Activated CD4-positive, alpha-beta T cell treated with anti-CD3 and anti-CD28 coated beads, Interleukin-2, amount 10 ng/mL, durations not matched to agents 24 days and 14 days (primary cell): ENCODE results near the gene CDHR2. TPM values are rescaled to one million over a fixed set of nuclear protein-coding genes. Genes with fewer than 3 reads are reported as not detected.
"Not testable (repeated sequence)": the region's sequence is repeated elsewhere in the genome, so short reads cannot be mapped to it uniquely, and the experiment has no call there.

Experiments used
- DNase-seq: peaks from one replicate; pipeline ENCODE4 v3.0.0; 2022
- H3K27ac Mint-ChIP-seq: one replicate; pipeline ENCODE4 v1.8.0; 2022; ENCODE audit warnings: mild to moderate bottlenecking, mixed read lengths
- H3K27me3 Mint-ChIP-seq: one replicate; pipeline ENCODE4 v1.8.0; 2022; ENCODE audit warnings: mixed read lengths
- H3K36me3 Mint-ChIP-seq: one replicate; pipeline ENCODE4 v1.8.0; 2022; ENCODE audit warnings: low read depth, mild to moderate bottlenecking, mixed read lengths
- H3K4me1 Mint-ChIP-seq: one replicate; pipeline ENCODE4 v1.8.0; 2021; ENCODE audit warnings: mixed read lengths
- H3K4me3 Mint-ChIP-seq: one replicate; pipeline ENCODE4 v1.8.0; 2022; ENCODE audit warnings: mild to moderate bottlenecking, moderate library complexity, mixed read lengths
- H3K9me3 Mint-ChIP-seq: one replicate; pipeline ENCODE4 v1.8.0; 2021; ENCODE audit warnings: mixed read lengths
- intact Hi-C: fragments of 100-400 bp; cut with micrococcal nuclease; formaldehyde crosslinking; loops from one replicate; pipeline ENCODE4 v1.15.1; 2023
- total RNA-seq: library from RNA; stranded (reverse); gene quantifications from 2 replicates; pipeline ENCODE4 v1.2.3, GENCODE V29; 2022

Gene CDHR2
- total RNA-seq, 1 donor from 2014 or later, result 0.35 TPM

DNA sequence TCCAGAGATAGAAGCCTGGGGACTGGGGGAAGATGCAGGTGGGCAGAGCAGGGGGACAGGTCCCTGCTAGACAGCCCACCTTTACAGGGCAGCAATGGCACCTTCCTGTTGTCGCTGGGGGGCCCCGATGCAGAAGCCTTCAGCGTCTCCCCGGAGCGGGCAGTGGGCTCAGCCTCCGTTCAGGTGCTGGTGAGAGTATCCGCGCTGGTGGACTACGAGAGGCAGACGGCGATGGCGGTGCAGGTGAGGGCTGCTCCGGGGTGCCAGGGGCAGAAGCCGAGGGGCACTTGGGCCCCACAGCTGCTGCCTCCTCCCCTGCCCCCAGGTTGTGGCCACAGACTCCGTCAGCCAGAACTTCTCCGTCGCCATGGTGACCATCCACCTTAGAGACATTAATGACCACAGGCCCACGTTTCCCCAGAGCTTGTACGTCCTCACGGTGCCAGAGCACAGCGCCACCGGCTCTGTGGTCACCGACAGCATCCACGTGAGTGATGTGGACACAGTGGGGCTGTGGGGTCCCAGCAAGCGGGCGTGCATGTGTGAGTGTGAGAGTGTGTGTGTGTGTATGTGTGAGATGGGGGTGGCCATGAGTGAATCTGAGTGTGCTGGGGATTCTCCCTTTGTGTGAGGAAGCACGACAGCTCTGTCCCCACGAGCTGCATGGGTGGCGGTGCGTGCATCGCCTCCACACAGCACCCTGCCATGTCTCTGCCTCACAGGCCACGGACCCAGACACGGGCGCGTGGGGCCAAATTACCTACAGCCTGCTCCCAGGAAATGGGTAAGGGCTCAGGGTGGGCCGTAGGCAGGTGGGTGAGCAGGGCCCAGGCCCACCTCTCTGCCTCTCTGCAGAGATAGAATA lies 28.4 kb downstream of the CDHR2 start:
- intact Hi-C loops, result no loop called here
- Mint-ChIP-seq H3K4me1 (peaks cover 6% of the 10 kb centered on the region), H3K9me3 (no peaks in the 10 kb centered on the region), H3K4me3 (no peak overlapping the region), H3K36me3 (no peaks in the 10 kb centered on the region), H3K27ac (no peak overlapping the region), H3K27me3 (peaks cover 6% of the 10 kb centered on the region)
- no peak for DNase-seq

- peak; percentile 79 for DNase-seq
- intact Hi-C loops, result no loop called here
- Mint-ChIP-seq H3K27me3 (no peaks in the 10 kb centered on the region), H3K4me3 (no peak overlapping the region), H3K27ac (no peak overlapping the region), H3K9me3 (no peaks in the 10 kb centered on the region), H3K4me1 (peaks cover 6% of the 10 kb centered on the region), H3K36me3 (no peaks in the 10 kb centered on the region)
Observed at GRCh38 chr5:176578391-176578808, 29.3 kb downstream of the CDHR2 start.

DNA sequence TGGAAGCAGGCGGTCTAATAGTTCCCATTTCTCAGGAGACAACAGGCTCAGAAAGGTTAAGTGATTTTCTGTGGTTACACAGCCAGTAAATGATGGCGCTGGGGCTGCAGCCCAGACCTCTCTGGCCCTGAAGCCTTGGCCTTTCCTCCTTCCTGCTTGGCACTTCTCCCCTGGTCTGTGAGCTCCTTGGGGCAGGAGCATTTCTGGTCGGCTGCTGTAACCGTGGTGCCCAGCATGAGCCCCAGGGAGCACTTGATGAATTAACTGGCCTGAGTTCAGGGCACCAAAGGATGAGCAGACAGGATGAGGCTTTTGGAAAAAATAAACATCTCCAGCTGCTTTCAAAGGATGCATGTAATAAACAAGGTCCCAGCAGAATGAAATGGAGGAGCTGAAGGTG lies 30.2 kb downstream of the CDHR2 start:
- Mint-ChIP-seq H3K36me3 (peaks cover 2% of the 10 kb centered on the region), H3K27ac (no peak overlapping the region), H3K9me3 (no peaks in the 10 kb centered on the region), H3K4me3 (no peak overlapping the region), H3K27me3 (no peaks in the 10 kb centered on the region), H3K4me1 (peaks cover under 1% of the 10 kb centered on the region)
- no peak for DNase-seq
- intact Hi-C loops, result no loop called here

DNA sequence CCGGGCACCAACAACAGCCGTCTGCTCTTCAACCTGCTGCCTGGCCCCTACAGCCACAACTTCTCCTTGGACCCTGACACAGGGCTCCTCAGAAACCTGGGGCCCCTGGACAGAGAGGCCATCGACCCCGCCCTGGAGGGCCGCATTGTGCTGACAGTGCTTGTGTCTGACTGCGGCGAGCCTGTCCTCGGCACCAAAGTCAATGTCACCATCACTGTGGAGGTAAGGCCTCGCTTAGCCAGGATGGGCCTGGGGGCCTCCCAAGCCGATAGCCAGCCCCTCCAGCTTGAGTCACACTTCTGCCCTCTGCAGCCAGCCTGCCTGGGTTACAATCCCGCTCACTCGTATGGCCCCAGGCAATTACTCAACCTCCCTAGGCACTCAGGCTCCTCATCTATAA lies 32.2 kb downstream of the CDHR2 start:
- no peak overlapping the region for H3K27ac Mint-ChIP-seq
- intact Hi-C loops, result no loop called here

DNA sequence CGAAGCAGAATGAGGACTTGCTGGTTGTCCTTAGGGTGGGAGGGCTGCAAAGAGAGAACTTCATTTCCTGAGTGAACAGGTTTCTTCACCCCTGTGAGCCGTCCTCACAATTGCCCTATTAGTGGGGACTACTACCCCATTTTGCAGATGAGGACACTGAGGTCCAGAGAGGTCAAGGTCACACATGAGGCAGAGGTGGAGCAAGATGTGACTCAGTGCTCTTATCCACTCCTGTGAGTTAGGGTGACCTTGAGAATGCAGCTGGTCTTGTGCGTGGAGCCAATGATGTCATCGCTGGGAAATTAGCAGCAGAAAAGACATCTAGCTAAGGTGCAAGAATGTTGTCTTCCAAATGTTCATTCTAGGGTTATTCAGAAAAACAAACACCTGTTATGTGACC lies 33.9 kb downstream of the CDHR2 start:
- H3K36me3 Mint-ChIP-seq, result peaks cover 6% of the 10 kb centered on the region
- no peak overlapping the region for H3K4me3 Mint-ChIP-seq
- H3K27me3 Mint-ChIP-seq, result no peaks in the 10 kb centered on the region
- intact Hi-C loops, result no loop called here
- no peak for DNase-seq
- H3K9me3 Mint-ChIP-seq, result peaks cover 4% of the 10 kb centered on the region
- no peak overlapping the region for H3K27ac Mint-ChIP-seq
- no peaks in the 10 kb centered on the region for H3K4me1 Mint-ChIP-seq

More for the DNA sequence above, 32.2 kb downstream of the CDHR2 start:
- Mint-ChIP-seq H3K27me3 (no peaks in the 10 kb centered on the region), H3K36me3 (peaks cover 6% of the 10 kb centered on the region), H3K9me3 (peaks cover 4% of the 10 kb centered on the region), H3K4me3 (no peak overlapping the region), H3K4me1 (no peaks in the 10 kb centered on the region)
- no peak for DNase-seq

- H3K27ac Mint-ChIP-seq, result no peak overlapping the region
Observed at GRCh38 chr5:176587398-176587797, 38.3 kb downstream of the CDHR2 start.

GRCh38 chr5:176588297-176588696 lies 39.2 kb downstream of the CDHR2 start:
- Mint-ChIP-seq H3K27me3 (no peaks in the 10 kb centered on the region), H3K4me1 (no peaks in the 10 kb centered on the region), H3K27ac (no peak overlapping the region), H3K4me3 (no peak overlapping the region), H3K36me3 (peaks cover 6% of the 10 kb centered on the region), H3K9me3 (peaks cover 4% of the 10 kb centered on the region)
- DNase-seq, result no peak
- intact Hi-C loops, result no loop called here

More at GRCh38 chr5:176587398-176587797, 38.3 kb downstream of the CDHR2 start:
- no peaks in the 10 kb centered on the region for H3K27me3 Mint-ChIP-seq
- H3K9me3 Mint-ChIP-seq, result peaks cover 4% of the 10 kb centered on the region
- H3K4me1 Mint-ChIP-seq, result no peaks in the 10 kb centered on the region
- DNase-seq, result no peak
- intact Hi-C loops, result no loop called here
- no peak overlapping the region for H3K4me3 Mint-ChIP-seq
- peaks cover 6% of the 10 kb centered on the region for H3K36me3 Mint-ChIP-seq

DNA sequence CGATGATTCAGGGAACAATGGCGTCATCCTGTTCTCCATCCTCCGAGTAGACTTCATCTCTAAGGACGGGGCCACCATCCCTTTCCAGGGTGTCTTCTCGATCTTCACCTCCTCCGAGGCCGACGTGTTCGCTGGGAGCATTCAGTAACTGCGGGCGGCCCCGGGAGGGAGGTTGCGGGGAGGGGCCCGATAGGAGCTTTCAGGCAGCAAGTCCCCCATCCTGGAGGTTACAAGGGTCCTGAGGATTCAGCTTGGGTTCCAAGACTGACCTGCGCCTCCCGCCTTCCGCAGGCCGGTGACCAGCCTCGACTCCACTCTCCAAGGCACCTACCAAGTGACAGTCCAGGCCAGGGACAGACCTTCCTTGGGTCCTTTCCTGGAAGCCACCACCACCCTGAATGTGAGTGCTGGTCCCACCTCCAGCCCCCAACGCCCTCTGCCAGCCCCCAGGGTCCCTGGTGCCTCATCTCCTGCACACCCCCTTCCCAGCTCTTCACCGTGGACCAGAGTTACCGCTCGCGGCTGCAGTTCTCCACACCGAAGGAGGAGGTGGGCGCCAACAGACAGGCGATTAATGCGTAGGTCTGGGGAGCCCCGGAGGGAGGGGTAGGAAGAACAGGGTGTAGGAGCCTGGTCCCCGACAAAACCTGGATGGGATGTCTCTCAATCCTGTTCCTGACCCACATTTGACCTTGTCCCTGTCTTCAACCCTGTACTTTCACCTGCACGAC lies 40.1 kb downstream of the CDHR2 start:
- DNase-seq, result no peak
- H3K36me3 Mint-ChIP-seq, result peaks cover 4% of the 10 kb centered on the region
- H3K27ac Mint-ChIP-seq, result no peak overlapping the region
- H3K27me3 Mint-ChIP-seq, result no peaks in the 10 kb centered on the region
- no peaks in the 10 kb centered on the region for H3K4me1 Mint-ChIP-seq
- H3K9me3 Mint-ChIP-seq, result peaks cover 4% of the 10 kb centered on the region
- intact Hi-C loops, result no loop called here
- no peak overlapping the region for H3K4me3 Mint-ChIP-seq

DNA sequence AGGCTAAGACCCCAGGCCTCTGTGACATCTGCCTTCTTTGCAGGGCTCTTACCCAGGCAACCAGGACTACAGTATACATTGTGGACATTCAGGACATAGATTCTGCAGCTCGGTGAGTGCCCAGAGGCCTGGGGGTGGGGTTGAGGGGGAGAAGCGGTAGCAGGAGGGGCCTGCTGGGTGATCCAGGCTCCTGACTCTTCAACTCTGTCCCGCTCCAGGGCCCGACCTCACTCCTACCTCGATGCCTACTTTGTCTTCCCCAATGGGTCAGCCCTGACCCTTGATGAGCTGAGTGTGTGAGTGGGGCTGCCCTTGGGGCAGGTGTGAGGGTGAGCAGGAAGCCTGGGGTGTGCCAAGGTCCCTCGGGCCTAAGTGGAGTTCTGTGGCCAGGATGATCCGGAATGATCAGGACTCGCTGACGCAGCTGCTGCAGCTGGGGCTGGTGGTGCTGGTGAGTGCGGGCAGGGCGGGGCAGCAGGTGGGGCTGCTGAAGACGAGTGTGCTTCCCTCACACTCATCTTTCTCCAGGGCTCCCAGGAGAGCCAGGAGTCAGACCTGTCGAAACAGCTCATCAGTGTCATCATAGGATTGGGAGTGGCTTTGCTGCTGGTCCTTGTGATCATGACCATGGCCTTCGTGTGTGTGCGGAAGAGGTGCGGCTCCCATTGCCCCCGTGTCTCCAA lies 41.0 kb downstream of the CDHR2 start:
- Mint-ChIP-seq H3K4me3 (no peak overlapping the region), H3K27me3 (peaks cover 2% of the 10 kb centered on the region), H3K4me1 (no peaks in the 10 kb centered on the region), H3K27ac (no peak overlapping the region), H3K36me3 (peaks cover 4% of the 10 kb centered on the region), H3K9me3 (peaks cover 4% of the 10 kb centered on the region)
- DNase-seq, result no peak
- intact Hi-C loops, result no loop called here

DNA sequence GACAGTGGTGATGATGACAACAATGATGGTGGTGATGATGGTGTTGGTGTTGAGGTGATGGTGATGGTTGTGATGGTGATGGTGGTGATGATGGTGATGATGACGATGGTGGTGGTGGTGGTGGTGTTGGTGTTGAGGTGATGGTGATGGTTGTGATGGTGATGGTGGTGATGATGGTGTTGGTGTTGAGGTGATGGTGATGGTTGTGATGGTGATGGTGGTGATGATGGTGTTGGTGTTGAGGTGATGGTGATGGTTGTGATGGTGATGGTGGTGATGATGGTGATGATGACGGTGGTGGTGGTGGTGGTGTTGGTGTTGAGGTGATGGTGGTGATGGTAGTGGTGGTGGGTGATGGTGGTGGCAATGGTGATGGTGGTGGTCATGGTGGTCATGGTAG lies 42.5 kb downstream of the CDHR2 start:
- H3K9me3 Mint-ChIP-seq, H3K4me3 Mint-ChIP-seq, DNase-seq, H3K27ac Mint-ChIP-seq, H3K36me3 Mint-ChIP-seq, H3K4me1 Mint-ChIP-seq, H3K27me3 Mint-ChIP-seq, intact Hi-C loops: not testable (repeated sequence)

GRCh38 chr5:176592573-176592972 lies 43.4 kb downstream of the CDHR2 start:
- intact Hi-C loops, result no loop called here
- no peak for DNase-seq
- H3K36me3 Mint-ChIP-seq, result no peaks in the 10 kb centered on the region
- peaks cover 6% of the 10 kb centered on the region for H3K4me1 Mint-ChIP-seq
- no peak overlapping the region for H3K4me3 Mint-ChIP-seq
- no peak overlapping the region for H3K27ac Mint-ChIP-seq
- no peaks in the 10 kb centered on the region for H3K9me3 Mint-ChIP-seq
- H3K27me3 Mint-ChIP-seq, result peaks cover 2% of the 10 kb centered on the region

DNA sequence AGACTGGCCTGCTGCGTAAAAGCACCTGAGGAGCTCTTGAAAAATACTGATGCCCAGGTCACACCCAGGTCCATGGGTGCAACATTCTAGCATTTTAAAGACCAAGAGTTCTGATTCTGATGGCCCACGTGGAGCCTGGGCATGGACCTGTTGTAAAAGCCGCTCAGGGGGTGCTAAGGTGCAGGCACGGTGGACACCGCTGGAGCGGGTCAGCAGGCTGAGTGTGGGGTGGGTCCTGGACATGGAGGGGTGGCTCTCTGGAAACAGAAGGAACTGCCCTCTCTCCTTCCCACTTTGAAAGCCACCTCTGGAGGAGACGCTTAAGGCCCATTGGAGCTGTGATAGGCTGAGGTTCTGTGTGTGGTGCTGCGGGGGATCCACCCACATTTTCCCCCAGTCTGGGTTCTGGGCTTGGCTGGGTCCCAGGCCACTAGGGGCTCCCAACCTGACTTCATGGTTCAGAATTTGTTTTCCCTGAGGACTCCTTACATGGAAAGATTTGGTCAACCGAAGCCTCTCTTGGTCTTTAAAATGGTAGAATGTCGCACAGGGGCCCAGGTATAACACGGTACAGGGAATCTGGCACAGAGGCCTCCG lies 44.2 kb downstream of the CDHR2 start:
- Mint-ChIP-seq H3K4me1 (peaks cover 6% of the 10 kb centered on the region), H3K9me3 (no peaks in the 10 kb centered on the region), H3K36me3 (no peaks in the 10 kb centered on the region), H3K27me3 (peaks cover 2% of the 10 kb centered on the region), H3K4me3 (no peak overlapping the region), H3K27ac (no peak overlapping the region)
- DNase-seq, result no peak
- intact Hi-C loops, result no loop called here

- Mint-ChIP-seq H3K4me1 (peaks cover 6% of the 10 kb centered on the region), H3K27ac (peak overlapping the region; percentile 38), H3K36me3 (no peaks in the 10 kb centered on the region), H3K9me3 (no peaks in the 10 kb centered on the region), H3K4me3 (no peak overlapping the region), H3K27me3 (peaks cover 4% of the 10 kb centered on the region)
- DNase-seq, result no peak
- intact Hi-C loops, result no loop called here
Observed at GRCh38 chr5:176594554-176594953, 45.4 kb downstream of the CDHR2 start.
